SK-N-SH treated with all-trans-retinoic acid at 6 μM for 48 hours (cell line): Measurements from ENCODE around the gene ANKUB1.

Experiments used
- ARNTL ChIP-seq: fragments of 450-650 bp; formaldehyde crosslinking; IDR thresholded peaks from 2 replicates; pipeline ENCODE4 v1.5.0; 2020; ENCODE audit warnings: low read depth, mild to moderate bottlenecking, moderate library complexity, borderline replicate concordance
- CSRNP3 ChIP-seq: fragments of 250-450 bp; sonication (Bioruptor Pico); IDR thresholded peaks from 2 replicates; pipeline ENCODE4 v1.5.1; 2021; ENCODE audit warnings: mild to moderate bottlenecking, moderate library complexity
- GLIS3 ChIP-seq: fragments of 250-450 bp; sonication (Bioruptor Pico); IDR thresholded peaks from 2 replicates; pipeline ENCODE4 v1.5.0; 2020; ENCODE audit warnings: mild to moderate bottlenecking, moderate library complexity
- ISL1 ChIP-seq: fragments of 250-450 bp; sonication (Bioruptor Pico); IDR thresholded peaks from 2 replicates; pipeline ENCODE4 v2.1.2; 2022; ENCODE audit warnings: mild to moderate bottlenecking, moderate library complexity
- OSR1 ChIP-seq: fragments of 250-450 bp; sonication (Bioruptor Pico); IDR thresholded peaks from 2 replicates; pipeline ENCODE4 v1.8.0; 2022; ENCODE audit warnings: moderate library complexity, mild to moderate bottlenecking, inconsistent platforms
- POU6F1 ChIP-seq: fragments of 250-450 bp; sonication (Bioruptor Pico); IDR thresholded peaks from 2 replicates; pipeline ENCODE4 v1.8.0; 2021; ENCODE audit warnings: low read depth, mild to moderate bottlenecking, moderate library complexity, borderline replicate concordance
- SNAI2 ChIP-seq: fragments of 250-450 bp; sonication (Bioruptor Pico); IDR thresholded peaks from 2 replicates; pipeline ENCODE4 v1.5.0; 2020; ENCODE audit warnings: mild to moderate bottlenecking, moderate library complexity
- TOX ChIP-seq: fragments of 250-450 bp; sonication (Bioruptor Pico); IDR thresholded peaks from 2 replicates; pipeline ENCODE4 v1.8.0; 2021; ENCODE audit warnings: mild to moderate bottlenecking, moderate library complexity, borderline replicate concordance
- ZC3H10 ChIP-seq: fragments of 250-450 bp; sonication (Bioruptor Pico); IDR thresholded peaks from 2 replicates; pipeline ENCODE4 v1.5.1; 2021; ENCODE audit warnings: mild to moderate bottlenecking, moderate library complexity
- ZFP30 ChIP-seq: fragments of 450-650 bp; formaldehyde crosslinking; IDR thresholded peaks from 2 replicates; pipeline ENCODE4 v1.5.0; 2022; ENCODE audit warnings: mild to moderate bottlenecking, moderate library complexity
- ZNF565 ChIP-seq: fragments of 450-650 bp; formaldehyde crosslinking; conservative IDR thresholded peaks from 2 replicates; pipeline ENCODE4 v1.5.0; 2020; ENCODE audit warnings: low read depth, mild to moderate bottlenecking, moderate library complexity
- ZNF8 ChIP-seq: fragments of 450-650 bp; formaldehyde crosslinking; IDR thresholded peaks from 2 replicates; pipeline ENCODE4 v1.5.0; 2020; ENCODE audit warnings: mild to moderate bottlenecking, moderate library complexity
- TF ChIP-seq, protein P1 (sequence below): fragments of 250-450 bp; sonication (Bioruptor Pico); IDR thresholded peaks from 2 replicates; pipeline ENCODE4 v1.8.0; 2020; ENCODE audit warnings: mild to moderate bottlenecking, moderate library complexity, borderline replicate concordance
- TF ChIP-seq, protein P2 (sequence below): fragments of 250-450 bp; sonication (Bioruptor Pico); IDR thresholded peaks from 2 replicates; pipeline ENCODE4 v1.5.1; 2020; ENCODE audit warnings: low read depth, mild to moderate bottlenecking, moderate library complexity

DNA sequence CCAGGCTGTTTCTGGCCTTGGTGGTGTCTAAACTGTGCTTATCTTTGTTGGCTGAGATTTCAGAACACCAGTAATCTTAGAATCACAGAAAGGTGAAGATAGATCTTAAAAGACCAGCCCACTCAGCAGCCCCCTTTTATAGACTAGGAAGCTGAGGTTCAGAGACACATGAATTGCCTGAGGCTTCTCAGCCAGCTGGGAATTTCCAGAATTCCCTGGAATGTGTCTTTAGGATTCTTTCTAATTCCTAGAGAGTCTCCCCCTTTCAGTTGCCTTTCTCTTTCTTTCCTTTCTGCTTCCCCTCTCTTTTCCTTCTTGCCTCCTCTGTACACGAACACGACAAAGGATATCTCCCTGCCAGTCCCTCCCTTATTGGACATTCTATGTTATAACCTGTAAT is 19.5 kb downstream of the ANKUB1 start:
- TF ChIP-seq ZC3H10 (CRISPR knock-in tag): no peak
- TF ChIP-seq, protein P1, sequence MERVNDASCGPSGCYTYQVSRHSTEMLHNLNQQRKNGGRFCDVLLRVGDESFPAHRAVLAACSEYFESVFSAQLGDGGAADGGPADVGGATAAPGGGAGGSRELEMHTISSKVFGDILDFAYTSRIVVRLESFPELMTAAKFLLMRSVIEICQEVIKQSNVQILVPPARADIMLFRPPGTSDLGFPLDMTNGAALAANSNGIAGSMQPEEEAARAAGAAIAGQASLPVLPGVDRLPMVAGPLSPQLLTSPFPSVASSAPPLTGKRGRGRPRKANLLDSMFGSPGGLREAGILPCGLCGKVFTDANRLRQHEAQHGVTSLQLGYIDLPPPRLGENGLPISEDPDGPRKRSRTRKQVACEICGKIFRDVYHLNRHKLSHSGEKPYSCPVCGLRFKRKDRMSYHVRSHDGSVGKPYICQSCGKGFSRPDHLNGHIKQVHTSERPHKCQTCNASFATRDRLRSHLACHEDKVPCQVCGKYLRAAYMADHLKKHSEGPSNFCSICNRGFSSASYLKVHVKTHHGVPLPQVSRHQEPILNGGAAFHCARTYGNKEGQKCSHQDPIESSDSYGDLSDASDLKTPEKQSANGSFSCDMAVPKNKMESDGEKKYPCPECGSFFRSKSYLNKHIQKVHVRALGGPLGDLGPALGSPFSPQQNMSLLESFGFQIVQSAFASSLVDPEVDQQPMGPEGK: no peak
- TF ChIP-seq ZNF565 (CRISPR knock-in tag): no peak
- TF ChIP-seq SNAI2 (CRISPR knock-in tag): no peak
- no peak for TF ChIP-seq TOX (CRISPR knock-in tag)
- no peak for TF ChIP-seq ZFP30 (CRISPR knock-in tag)
- TF ChIP-seq ZNF8: no peak
- no peak for TF ChIP-seq POU6F1
- TF ChIP-seq, protein P2, sequence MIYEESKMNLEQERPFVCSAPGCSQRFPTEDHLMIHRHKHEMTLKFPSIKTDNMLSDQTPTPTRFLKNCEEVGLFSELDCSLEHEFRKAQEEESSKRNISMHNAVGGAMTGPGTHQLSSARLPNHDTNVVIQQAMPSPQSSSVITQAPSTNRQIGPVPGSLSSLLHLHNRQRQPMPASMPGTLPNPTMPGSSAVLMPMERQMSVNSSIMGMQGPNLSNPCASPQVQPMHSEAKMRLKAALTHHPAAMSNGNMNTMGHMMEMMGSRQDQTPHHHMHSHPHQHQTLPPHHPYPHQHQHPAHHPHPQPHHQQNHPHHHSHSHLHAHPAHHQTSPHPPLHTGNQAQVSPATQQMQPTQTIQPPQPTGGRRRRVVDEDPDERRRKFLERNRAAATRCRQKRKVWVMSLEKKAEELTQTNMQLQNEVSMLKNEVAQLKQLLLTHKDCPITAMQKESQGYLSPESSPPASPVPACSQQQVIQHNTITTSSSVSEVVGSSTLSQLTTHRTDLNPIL (CRISPR knock-in tag): no peak
- TF ChIP-seq ARNTL (CRISPR knock-in tag): no peak
- TF ChIP-seq ISL1 (CRISPR knock-in tag): no peak
- no peak for TF ChIP-seq CSRNP3 (CRISPR knock-in tag)
- no peak for TF ChIP-seq GLIS3 (CRISPR knock-in tag)
- TF ChIP-seq OSR1: no peak
